Measurements from ENCODE around the gene TIGD6.

DNA sequence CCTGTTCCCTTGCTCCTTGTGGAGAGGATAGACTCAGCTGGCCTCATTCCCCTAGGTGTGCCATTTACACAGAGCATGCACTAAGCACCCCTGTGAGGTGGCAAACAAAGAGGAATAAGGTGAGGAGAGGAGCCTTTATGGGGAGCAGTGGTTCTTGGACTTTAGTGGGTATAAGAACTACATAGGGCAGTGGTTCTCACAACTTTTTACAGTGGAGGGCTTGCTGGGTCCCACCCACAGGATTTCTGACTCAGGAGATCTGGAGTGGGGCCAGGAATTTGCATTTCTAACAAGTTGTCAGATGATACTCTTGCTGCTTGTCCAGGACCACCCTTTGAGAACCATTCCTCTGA is 43.9 kb upstream of the TIGD6 start:
- TF ChIP-seq CTCF (conservative IDR thresholded peaks at IDR 0.05 in 1 of 2, IDR thresholded peaks at IDR 0.05 in 1 of 2; ENCODE audit: extremely low read depth in 1 of 2, insufficient read depth in 1 of 2, low read depth in 1 of 2, low read length in 2 of 2) (no peak), EZH2 (IDR thresholded peaks at IDR 0.05; ENCODE audit: borderline replicate concordance, low read length) (no peak)
